ENCODE results near the gene UBE2B.

GRCh38 chr5:134370311-134370870, 978 bp upstream of the UBE2B start:
- no peak for TF ChIP-seq GABPA (IDR thresholded peaks at IDR 0.05; ENCODE audit: low read depth)
- no peak for TF ChIP-seq CTCF (IDR thresholded peaks at IDR 0.05; ENCODE audit: insufficient read depth, low read length)
- TF ChIP-seq POLR2AphosphoS5 (IDR thresholded peaks at IDR 0.05; ENCODE audit: low read depth), result no peak
